IMR-90 (cell line): ENCODE results near the gene KRT32.

Experiments
- CTCF ChIP-seq: conservative IDR thresholded peaks from 2 replicates; pipeline ENCODE4 v1.5.1; 2012; ENCODE audit warnings: mild to moderate bottlenecking, low read depth, low read length, improper control_type of control experiment
- MAZ ChIP-seq: IDR thresholded peaks from 2 replicates; pipeline ENCODE4 v1.6.1; 2012; ENCODE audit warnings: low read depth, mild to moderate bottlenecking, low read length, improper control_type of control experiment, moderate library complexity, borderline replicate concordance
- NFE2L2 ChIP-seq: fragments of 150-350 bp; IDR thresholded peaks from 2 replicates; pipeline ENCODE4 v1.6.1; 2016; ENCODE audit warnings: low read depth, mild to moderate bottlenecking, low read length
- POLR2A ChIP-seq: IDR thresholded peaks from 2 replicates; pipeline ENCODE4 v1.6.1; 2012; ENCODE audit warnings: mild to moderate bottlenecking, low read depth, low read length
- RAD21 ChIP-seq: IDR thresholded peaks from 2 replicates; pipeline ENCODE4 v1.6.1; 2012; ENCODE audit warnings: low read length, improper control_type of control experiment
- RFX5 ChIP-seq: IDR thresholded peaks from 2 replicates; pipeline ENCODE4 v1.8.0; 2012; ENCODE audit warnings: low read depth, mild to moderate bottlenecking, low read length, moderate library complexity

- TF ChIP-seq CTCF = no peak
- TF ChIP-seq POLR2A = no peak
- no peak for TF ChIP-seq MAZ
- no peak for TF ChIP-seq RFX5
- no peak for TF ChIP-seq RAD21
- no peak for TF ChIP-seq NFE2L2
Measured at GRCh38 chr17:41453066-41453465, 14.1 kb downstream of the KRT32 start.
